Measurements from ENCODE around the gene TEAD1. TPM values are rescaled to one million over a fixed set of nuclear protein-coding genes. Genes with fewer than 3 reads are reported as not detected.
A peak's percentile ranks its signal among the peaks of the same experiment; 100 is the strongest.

TEAD1 gene
- total RNA-seq, 2 donors from 2014 or later = 76.4 to 94.4 TPM

DNA sequence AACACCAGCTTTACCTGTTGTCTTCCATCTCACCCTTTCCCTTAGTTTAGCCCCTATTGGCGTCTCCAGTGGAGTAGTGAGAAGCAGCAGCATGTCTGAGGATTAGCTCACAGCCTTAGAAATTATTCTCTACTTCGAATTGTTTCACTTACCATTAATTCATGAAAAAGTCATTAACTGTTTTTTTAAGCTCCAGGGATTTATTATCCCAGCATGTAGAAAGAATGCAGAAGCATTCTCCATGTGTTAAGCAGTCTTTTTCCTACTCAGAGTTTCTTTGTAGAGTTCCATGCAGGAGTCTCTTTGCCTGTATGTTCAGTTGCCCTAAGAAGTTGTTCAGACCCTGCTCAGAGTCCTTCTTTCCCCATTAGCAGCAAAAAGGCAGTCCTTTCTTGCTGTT is 197.0 kb downstream of the TEAD1 start:
- H3K36me3 ChIP-seq (ENCODE audit: control insufficient read depth, insufficient read depth, low read length) = peaks cover 42% of the 10 kb centered on the region
- H3K4me1 ChIP-seq (ENCODE audit: control insufficient read depth, insufficient read depth, low read length) = peaks cover 31% of the 10 kb centered on the region
- no peaks in the 10 kb centered on the region for H3K27me3 ChIP-seq (ENCODE audit: control insufficient read depth, insufficient read depth, low read length, poor library complexity, severe bottlenecking)
- H3K27ac ChIP-seq (ENCODE audit: low read depth, low read length) = peak overlapping the region; percentile 51
- no peaks in the 10 kb centered on the region for H3K27me3 Mint-ChIP-seq (ENCODE audit: insufficient read depth)
- no peak overlapping the region for H3K9ac ChIP-seq (ENCODE audit: extremely low read depth, low read length, poor library complexity, severe bottlenecking)
- no peak overlapping the region for H3K4me3 Mint-ChIP-seq
- H3K4me3 ChIP-seq (ENCODE audit: low read length) = no peak overlapping the region
- H3K9me3 Mint-ChIP-seq = no peaks in the 10 kb centered on the region
- WGBS, 2 experiments (ENCODE audit: insufficient coverage in 1 of 2, insufficient read length in 1 of 2) = 89 to 92% methylated on average over 2 of the region's 2 CpGs
- no peaks in the 10 kb centered on the region for H3K9me3 ChIP-seq (ENCODE audit: control insufficient read depth, low read length)
- H3K27ac Mint-ChIP-seq = peak overlapping the region; percentile 73
- H3K4me1 Mint-ChIP-seq = peaks cover 26% of the 10 kb centered on the region
- H3K36me3 Mint-ChIP-seq (ENCODE audit: low read depth) = peaks cover 25% of the 10 kb centered on the region
- DNase-seq = no peak
- TF ChIP-seq CTCF (conservative IDR thresholded peaks at IDR 0.05) = no peak

GRCh38 chr11:12871788-12872321 is 197.6 kb downstream of the TEAD1 start:
- DNase-seq = no peak
- WGBS, 2 experiments (ENCODE audit: insufficient coverage in 1 of 2, insufficient read length in 1 of 2) = 95 to 99% methylated on average over 10 to 11 of the region's 11 CpGs
- Histone ChIP-seq H3K9ac (ENCODE audit: extremely low read depth, low read length, poor library complexity, severe bottlenecking) (no peak overlapping the region), H3K9me3 (ENCODE audit: control insufficient read depth, low read length) (no peaks in the 10 kb centered on the region), H3K27ac (ENCODE audit: low read depth, low read length) (peak overlapping the region; percentile 51), H3K27me3 (ENCODE audit: control insufficient read depth, insufficient read depth, low read length, poor library complexity, severe bottlenecking) (no peaks in the 10 kb centered on the region), H3K36me3 (ENCODE audit: control insufficient read depth, insufficient read depth, low read length) (peaks cover 43% of the 10 kb centered on the region), H3K4me3 (ENCODE audit: low read length) (no peak overlapping the region), H3K4me1 (ENCODE audit: control insufficient read depth, insufficient read depth, low read length) (peaks cover 25% of the 10 kb centered on the region)
- Mint-ChIP-seq H3K27ac (peak overlapping the region; percentile 73), H3K27me3 (ENCODE audit: insufficient read depth) (no peaks in the 10 kb centered on the region), H3K9me3 (no peaks in the 10 kb centered on the region), H3K4me1 (peaks cover 27% of the 10 kb centered on the region), H3K4me3 (no peak overlapping the region), H3K36me3 (ENCODE audit: low read depth) (peaks cover 30% of the 10 kb centered on the region)
- no peak for TF ChIP-seq CTCF (conservative IDR thresholded peaks at IDR 0.05)

GRCh38 chr11:12876340-12876739 is 202.1 kb downstream of the TEAD1 start:
- Mint-ChIP-seq H3K27me3 (ENCODE audit: insufficient read depth) (no peaks in the 10 kb centered on the region), H3K36me3 (ENCODE audit: low read depth) (peaks cover 50% of the 10 kb centered on the region), H3K27ac (peak overlapping the region; percentile 55), H3K9me3 (no peaks in the 10 kb centered on the region), H3K4me1 (peaks cover 18% of the 10 kb centered on the region), H3K4me3 (no peak overlapping the region)
- TF ChIP-seq CTCF (conservative IDR thresholded peaks at IDR 0.05) = no peak
- Histone ChIP-seq H3K27me3 (ENCODE audit: control insufficient read depth, insufficient read depth, low read length, poor library complexity, severe bottlenecking) (no peaks in the 10 kb centered on the region), H3K4me3 (ENCODE audit: low read length) (no peak overlapping the region), H3K36me3 (ENCODE audit: control insufficient read depth, insufficient read depth, low read length) (peaks cover 64% of the 10 kb centered on the region), H3K9me3 (ENCODE audit: control insufficient read depth, low read length) (no peaks in the 10 kb centered on the region), H3K27ac (ENCODE audit: low read depth, low read length) (no peak overlapping the region), H3K4me1 (ENCODE audit: control insufficient read depth, insufficient read depth, low read length) (peaks cover 16% of the 10 kb centered on the region), H3K9ac (ENCODE audit: extremely low read depth, low read length, poor library complexity, severe bottlenecking) (no peak overlapping the region)
- no peak for DNase-seq
- WGBS, 2 experiments (ENCODE audit: insufficient coverage in 1 of 2, insufficient read length in 1 of 2) = 94 to 100% methylated on average over 4 to 5 of the region's 5 CpGs
